ENCODE data around the gene CCDC178. TPM values are rescaled to one million over a fixed set of nuclear protein-coding genes. Genes with fewer than 3 reads are reported as not detected.

Gene CCDC178
- total RNA-seq, 2 donors from 2014 or later: 1.6 TPM; not detected in 1

- H3K27ac ChIP-seq: no peak overlapping the region
- DNase-seq (ENCODE audit: low spot score) (no peak), ATAC-seq (ENCODE audit: insufficient number of reproducible peaks, low FRiP score, low read depth) (no peak)
- H3K4me1 ChIP-seq (ENCODE audit: control insufficient read depth in 1 of 2, low read depth in 2 of 2): no peaks in the 10 kb centered on the region
- no peak for TF ChIP-seq CTCF (IDR thresholded peaks at IDR 0.05)
- no peak overlapping the region for H3K4me3 ChIP-seq
- no peaks in the 10 kb centered on the region for H3K9me3 ChIP-seq
- H3K27me3 ChIP-seq (replicated peaks; ENCODE audit: insufficient read depth): no peaks in the 10 kb centered on the region
- H3K36me3 ChIP-seq: no peaks in the 10 kb centered on the region
Observed at GRCh38 chr18:32888306-32888705, 552.2 kb downstream of the CCDC178 start.

Other genes with a start within 250 kb of the CCDC178 start
- 1 to 10 TPM; 2.2 to 7.3 TPM for gene ASXL3, start 137.5 kb upstream of the CCDC178 start, total RNA-seq